IMR-90 (cell line): Measurements from ENCODE around the gene SORCS1. TPM values are rescaled to one million over a fixed set of nuclear protein-coding genes. Genes with fewer than 3 reads are reported as not detected.

Experiments used
- ATAC-seq: fragments of 200-7000 bp; cut with Tn5 transposase; 2 replicates; pipeline ENCODE4 v1.9.1; 2020; ENCODE audit warnings: low read depth, mild to moderate bottlenecking, moderate library complexity
- BruUV-seq: library from RNA; stranded (reverse); fragments of 400-500 nt; replicated peaks from 2 replicates; lab custom pipeline; 2021; lab: Mats Ljungman, UMichigan
- CTCF ChIA-PET: fragments of 300-600 bp; formaldehyde crosslinking; extraction: SDS; loops from one replicate; lab custom pipeline; 2021; ENCODE audit warnings: antibody characterized with exemption; lab: Yijun Ruan, JAX
- POLR2A ChIA-PET: fragments of 300-600 bp; sonication (Branson Sonifier 250); formaldehyde crosslinking; loops from one replicate; lab custom pipeline; 2022; ENCODE audit warnings: antibody characterized with exemption; ENCODE audit not compliant: unreplicated experiment; lab: Charles Lee
- DNase-seq: peaks from one replicate; pipeline ENCODE4 v3.0.0; 2013
- H2AFZ ChIP-seq: replicated peaks from 2 replicates; pipeline ENCODE3; 2013; ENCODE audit warnings: low read length, mild to moderate bottlenecking; ENCODE audit not compliant: poor library complexity
- H2AK5ac ChIP-seq: 2 replicates; pipeline ENCODE4 v1.6.1; 2013; ENCODE audit warnings: low read depth, low read length, inconsistent platforms
- H2AK9ac ChIP-seq: replicated peaks from 2 replicates; pipeline ENCODE3; 2013; ENCODE audit warnings: mild to moderate bottlenecking, low read depth, low read length, moderate library complexity; ENCODE audit not compliant: poor library complexity
- H2BK120ac ChIP-seq: 2 replicates; pipeline ENCODE4 v1.6.1; 2013; ENCODE audit warnings: low read depth, low read length, inconsistent platforms
- H2BK15ac ChIP-seq: 3 replicates; pipeline ENCODE4 v1.6.1; 2013; ENCODE audit warnings: low read depth, low read length, inconsistent platforms
- H2BK20ac ChIP-seq: 2 replicates; pipeline ENCODE4 v1.6.1; 2013; ENCODE audit warnings: low read depth, mild to moderate bottlenecking, inconsistent platforms, low read length, moderate library complexity
- H2BK5ac ChIP-seq: 2 replicates; pipeline ENCODE4 v1.6.1; 2013; ENCODE audit warnings: mild to moderate bottlenecking, low read depth, low read length, inconsistent platforms; ENCODE audit not compliant: poor library complexity, severe bottlenecking
- H3K14ac ChIP-seq: replicated peaks from 2 replicates; pipeline ENCODE4 v1.6.1; 2013; ENCODE audit warnings: low read depth, low read length, inconsistent platforms
- H3K18ac ChIP-seq: 2 replicates; pipeline ENCODE4 v1.6.1; 2013; ENCODE audit warnings: low read depth, low read length, control low read depth
- H3K23ac ChIP-seq: 2 replicates; pipeline ENCODE4 v1.6.1; 2013; ENCODE audit warnings: low read depth, low read length, inconsistent platforms
- H3K27ac ChIP-seq: 2 replicates; pipeline ENCODE4 v1.5.1; 2013; ENCODE audit warnings: mild to moderate bottlenecking, control low read depth, low read length; ENCODE audit not compliant: insufficient read depth
- H3K27me3 ChIP-seq: 2 replicates; pipeline ENCODE4 v1.6.1; 2013; ENCODE audit warnings: low read length; ENCODE audit not compliant: control insufficient read depth, insufficient read depth
- H3K36me3 ChIP-seq: 2 replicates; pipeline ENCODE4 v1.6.1; 2013; ENCODE audit warnings: low read length, mixed read lengths; ENCODE audit not compliant: control insufficient read depth, insufficient read depth
- H3K4ac ChIP-seq: 2 replicates; pipeline ENCODE4 v1.6.1; 2013; ENCODE audit warnings: low read depth, low read length, inconsistent platforms
- H3K4me1 ChIP-seq: 2 replicates; pipeline ENCODE4 v1.6.1; 2013; ENCODE audit warnings: low read length, mixed read lengths; ENCODE audit not compliant: control insufficient read depth, insufficient read depth
- H3K4me2 ChIP-seq: 2 replicates; pipeline ENCODE4 v1.6.1; 2013; ENCODE audit warnings: low read depth, mild to moderate bottlenecking, control low read depth, low read length, moderate library complexity
- H3K4me3 ChIP-seq: 2 replicates; pipeline ENCODE4 v1.5.1; 2013; ENCODE audit warnings: low read depth, mild to moderate bottlenecking, control low read depth, low read length, moderate library complexity; ENCODE audit not compliant: insufficient read depth
- H3K56ac ChIP-seq: 2 replicates; pipeline ENCODE4 v1.6.1; 2013; ENCODE audit warnings: low read length, inconsistent platforms; ENCODE audit not compliant: insufficient read depth; ENCODE audit errors: extremely low read depth
- H3K79me1 ChIP-seq, 2 experiments: 2 replicates each; pipeline ENCODE4 v1.6.1; 2013; ENCODE audit warnings: low read length in 2 of 2, inconsistent platforms in 1 of 2, low read depth in 1 of 2
- H3K9ac ChIP-seq: 2 replicates; pipeline ENCODE4 v1.6.1; 2013; ENCODE audit warnings: low read depth, low read length, control low read depth
- H3K9me1 ChIP-seq: 2 replicates; pipeline ENCODE4 v1.6.1; 2013; ENCODE audit warnings: low read length, inconsistent platforms; ENCODE audit not compliant: insufficient read depth
- H3K9me3 ChIP-seq: 2 replicates; pipeline ENCODE4 v1.6.1; 2013; ENCODE audit warnings: low read length; ENCODE audit not compliant: control insufficient read depth, insufficient read depth
- H4K20me1 ChIP-seq: 2 replicates; pipeline ENCODE4 v1.6.1; 2013; ENCODE audit warnings: low read length, inconsistent platforms; ENCODE audit not compliant: insufficient read depth
- H4K5ac ChIP-seq: 2 replicates; pipeline ENCODE4 v1.6.1; 2013; ENCODE audit warnings: mild to moderate bottlenecking, low read depth, low read length, control low read depth
- H4K8ac ChIP-seq, 2 experiments: 2 replicates each; pipeline ENCODE4 v1.6.1; 2013; ENCODE audit warnings: low read depth in 2 of 2, low read length in 2 of 2, control low read depth in 1 of 2, inconsistent platforms in 1 of 2
- H4K91ac ChIP-seq: 2 replicates; pipeline ENCODE4 v1.6.1; 2013; ENCODE audit warnings: low read depth, low read length, inconsistent platforms; ENCODE audit not compliant: insufficient read depth
- BHLHE40 ChIP-seq: fragments of 150-350 bp; IDR thresholded peaks from 2 replicates; pipeline ENCODE4 v1.6.1; 2016; ENCODE audit warnings: mild to moderate bottlenecking, low read depth, low read length
- CEBPB ChIP-seq: IDR thresholded peaks from 2 replicates; pipeline ENCODE4 v1.6.1; 2012; ENCODE audit warnings: low read depth, low read length, improper control_type of control experiment
- CHD1 ChIP-seq: IDR thresholded peaks from 2 replicates; pipeline ENCODE4 v1.6.1; 2012; ENCODE audit warnings: low read depth, low read length, improper control_type of control experiment
- FOS ChIP-seq: fragments of 150-350 bp; IDR thresholded peaks from 2 replicates; pipeline ENCODE4 v1.6.1; 2016; ENCODE audit warnings: low read depth, low read length
- MAFK ChIP-seq: IDR thresholded peaks from 2 replicates; pipeline ENCODE4 v1.6.1; 2012; ENCODE audit warnings: low read depth, low read length, improper control_type of control experiment
- MAZ ChIP-seq: IDR thresholded peaks from 2 replicates; pipeline ENCODE4 v1.6.1; 2012; ENCODE audit warnings: low read depth, mild to moderate bottlenecking, low read length, improper control_type of control experiment, moderate library complexity, borderline replicate concordance
- NFE2L2 ChIP-seq: fragments of 150-350 bp; IDR thresholded peaks from 2 replicates; pipeline ENCODE4 v1.6.1; 2016; ENCODE audit warnings: low read depth, mild to moderate bottlenecking, low read length
- POLR2A ChIP-seq: IDR thresholded peaks from 2 replicates; pipeline ENCODE4 v1.6.1; 2012; ENCODE audit warnings: mild to moderate bottlenecking, low read depth, low read length
- RAD21 ChIP-seq: IDR thresholded peaks from 2 replicates; pipeline ENCODE4 v1.6.1; 2012; ENCODE audit warnings: low read length, improper control_type of control experiment
- RCOR1 ChIP-seq: IDR thresholded peaks from 2 replicates; pipeline ENCODE4 v1.6.1; 2012; ENCODE audit warnings: mild to moderate bottlenecking, low read length, improper control_type of control experiment; ENCODE audit not compliant: insufficient replicate concordance
- RFX5 ChIP-seq: IDR thresholded peaks from 2 replicates; pipeline ENCODE4 v1.8.0; 2012; ENCODE audit warnings: low read depth, mild to moderate bottlenecking, low read length, moderate library complexity
- SMC3 ChIP-seq: fragments of 150-350 bp; IDR thresholded peaks from 2 replicates; pipeline ENCODE4 v1.6.1; 2016; ENCODE audit warnings: low read depth, mild to moderate bottlenecking, antibody characterized with exemption, low read length, moderate library complexity
- WGBS, 2 experiments: methylation state at CpG; one replicate each; pipeline versions ENCODE4 v1.1.5 to v1.1.7; 2013; ENCODE audit warnings: missing lambda C conversion rate in 2 of 2; ENCODE audit not compliant: insufficient read length in 1 of 2; ENCODE audit errors: extremely low coverage in 2 of 2; 5-methylcytosine and 5-hydroxymethylcytosine counted together
- dilution Hi-C: fragments of 300-500 bp; cut with HindIII; formaldehyde crosslinking; loops from one replicate; pipeline ENCODE4 v1.14.3; 2018; ENCODE audit warnings: low sequenced_read_pairs; ENCODE audit not compliant: unreplicated experiment
- in situ Hi-C: fragments of 300-500 bp; cut with MboI; formaldehyde crosslinking; loops from 3 replicates; pipeline ENCODE4 v1.14.3; 2019; ENCODE audit warnings: low sequenced_read_pairs, inconsistent platforms, mixed read lengths
- intact Hi-C: fragments of 100-400 bp; cut with micrococcal nuclease; formaldehyde crosslinking; loops from 2 replicates; pipeline ENCODE4 v1.10.0; 2022
- polyA plus RNA-seq, 3 experiments: library from polyadenylated mRNA; depleted of rRNA; stranded (reverse); fragments of >200 nt; gene quantifications; 2 replicates each; pipeline ENCODE4 v1.2.3, GENCODE V29; 2012; ENCODE audit warnings: low replicate concordance in 1 of 3
- total RNA-seq: library from RNA; depleted of rRNA; stranded (reverse); fragments of >200 nt; gene quantifications from 2 replicates; pipeline ENCODE4 v1.2.3, GENCODE V29; 2012
- TF ChIP-seq, protein P1 (sequence below): conservative IDR thresholded peaks from 2 replicates; pipeline ENCODE4 v1.5.1; 2012; ENCODE audit warnings: mild to moderate bottlenecking, low read depth, low read length, improper control_type of control experiment
- TF ChIP-seq, protein P2 (sequence below): fragments of 150-350 bp; IDR thresholded peaks from 2 replicates; pipeline ENCODE4 v1.6.1; 2017; ENCODE audit warnings: mild to moderate bottlenecking, antibody characterized with exemption, low read length, low read depth
- TF ChIP-seq, protein P3 (sequence below): fragments of 150-350 bp; IDR thresholded peaks from 2 replicates; pipeline ENCODE4 v1.6.1; 2016; ENCODE audit warnings: low read depth, mild to moderate bottlenecking, low read length, moderate library complexity, borderline replicate concordance

The SORCS1 gene
- total and polyA plus RNA-seq, 2 of the 4 experiments (the other 2 are of a cell fraction) = under 0.01 TPM; not detected in 1

DNA sequence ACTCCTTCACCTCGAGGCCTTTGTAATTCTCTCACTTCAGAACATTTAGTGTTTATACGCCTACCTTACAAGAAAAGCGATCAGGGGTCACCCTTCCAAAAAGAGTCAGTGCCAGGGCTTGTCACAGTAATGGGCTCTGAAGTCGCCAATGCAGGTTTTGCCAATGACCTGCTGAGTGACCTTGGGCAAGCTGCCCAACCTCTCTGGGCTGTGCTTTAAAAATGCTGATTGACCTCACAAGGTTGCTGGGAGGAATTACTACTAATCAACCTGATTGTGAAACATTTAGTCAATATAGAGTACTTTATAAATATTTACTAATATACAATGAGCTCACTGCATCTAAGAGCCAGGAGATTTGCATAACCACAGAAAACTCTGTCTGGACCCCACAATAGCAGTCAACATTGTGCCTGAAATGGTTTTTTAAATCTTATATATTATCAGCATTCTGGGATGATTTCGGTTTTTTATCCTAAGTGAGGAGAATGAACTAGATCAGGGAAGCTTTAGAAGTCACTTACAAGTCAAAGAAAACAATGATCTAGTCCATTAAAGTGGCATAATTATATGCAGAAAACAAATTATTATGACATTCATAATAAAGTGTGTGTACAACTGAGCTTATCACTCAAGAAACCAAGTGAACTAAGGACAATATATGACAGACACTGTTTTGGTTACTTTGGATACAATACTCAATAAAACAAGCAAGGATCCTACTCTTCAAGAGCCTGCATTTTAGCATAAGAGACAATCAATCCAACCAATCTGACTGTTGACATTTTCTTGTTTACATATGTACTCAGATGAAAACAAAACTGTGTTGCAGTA lies 290.5 kb downstream of the SORCS1 start:
- dilution Hi-C loops = no loop called here
- CTCF ChIA-PET = no interaction called here
- no peak for DNase-seq
- no peak overlapping the region for H3K14ac ChIP-seq
- ATAC-seq = no peak
- no peak overlapping the region for H2BK20ac ChIP-seq
- H3K4me2 ChIP-seq = no peak overlapping the region
- no peaks in the 10 kb centered on the region for H3K9me1 ChIP-seq
- no peaks in the 10 kb centered on the region for H4K20me1 ChIP-seq
- H3K27me3 ChIP-seq = no peaks in the 10 kb centered on the region
- no peak overlapping the region for H3K56ac ChIP-seq
- POLR2A ChIA-PET = no interaction called here
- intact Hi-C loops = no loop called here
- no peak overlapping the region for H2AFZ ChIP-seq
- H4K5ac ChIP-seq = no peak overlapping the region
- H2AK5ac ChIP-seq = no peak overlapping the region
- H2AK9ac ChIP-seq = no peak overlapping the region
- WGBS, 2 experiments = 20% methylated on average over 1 of the region's 5 CpGs; no CpG with 5 or more reads in 1 of the 2 experiments
- H3K4ac ChIP-seq = no peak overlapping the region
- no peak overlapping the region for H2BK120ac ChIP-seq
- no TSS peak for BruUV-seq
- H3K79me1 ChIP-seq = no peaks in the 10 kb centered on the region
- in situ Hi-C loops = no loop called here
- no peaks in the 10 kb centered on the region for H3K36me3 ChIP-seq
- no peak overlapping the region for H3K23ac ChIP-seq
- H3K27ac ChIP-seq = no peak overlapping the region
- H3K9ac ChIP-seq = no peak overlapping the region
- no peak overlapping the region for H3K4me3 ChIP-seq
- H4K8ac ChIP-seq = no peak overlapping the region
- no peak overlapping the region for H4K91ac ChIP-seq
- H2BK5ac ChIP-seq = no peak overlapping the region
- no peak overlapping the region for H2BK15ac ChIP-seq
- no peak overlapping the region for H3K18ac ChIP-seq
- no peaks in the 10 kb centered on the region for H3K4me1 ChIP-seq
- H3K9me3 ChIP-seq = peaks cover 5% of the 10 kb centered on the region; the same call in 1 of the 2 replicates
- TF ChIP-seq RFX5 = no peak
- TF ChIP-seq RCOR1 = no peak
- TF ChIP-seq CEBPB = no peak
- no peak for TF ChIP-seq NFE2L2
- TF ChIP-seq RAD21 = no peak
- no peak for TF ChIP-seq FOS
- no peak for TF ChIP-seq POLR2A
- no peak for TF ChIP-seq BHLHE40
- no peak for TF ChIP-seq SMC3
- TF ChIP-seq MAFK = no peak
- TF ChIP-seq, protein P1, sequence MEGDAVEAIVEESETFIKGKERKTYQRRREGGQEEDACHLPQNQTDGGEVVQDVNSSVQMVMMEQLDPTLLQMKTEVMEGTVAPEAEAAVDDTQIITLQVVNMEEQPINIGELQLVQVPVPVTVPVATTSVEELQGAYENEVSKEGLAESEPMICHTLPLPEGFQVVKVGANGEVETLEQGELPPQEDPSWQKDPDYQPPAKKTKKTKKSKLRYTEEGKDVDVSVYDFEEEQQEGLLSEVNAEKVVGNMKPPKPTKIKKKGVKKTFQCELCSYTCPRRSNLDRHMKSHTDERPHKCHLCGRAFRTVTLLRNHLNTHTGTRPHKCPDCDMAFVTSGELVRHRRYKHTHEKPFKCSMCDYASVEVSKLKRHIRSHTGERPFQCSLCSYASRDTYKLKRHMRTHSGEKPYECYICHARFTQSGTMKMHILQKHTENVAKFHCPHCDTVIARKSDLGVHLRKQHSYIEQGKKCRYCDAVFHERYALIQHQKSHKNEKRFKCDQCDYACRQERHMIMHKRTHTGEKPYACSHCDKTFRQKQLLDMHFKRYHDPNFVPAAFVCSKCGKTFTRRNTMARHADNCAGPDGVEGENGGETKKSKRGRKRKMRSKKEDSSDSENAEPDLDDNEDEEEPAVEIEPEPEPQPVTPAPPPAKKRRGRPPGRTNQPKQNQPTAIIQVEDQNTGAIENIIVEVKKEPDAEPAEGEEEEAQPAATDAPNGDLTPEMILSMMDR = no peak
- no peak for TF ChIP-seq CHD1
- TF ChIP-seq MAZ = no peak
- TF ChIP-seq, protein P2, sequence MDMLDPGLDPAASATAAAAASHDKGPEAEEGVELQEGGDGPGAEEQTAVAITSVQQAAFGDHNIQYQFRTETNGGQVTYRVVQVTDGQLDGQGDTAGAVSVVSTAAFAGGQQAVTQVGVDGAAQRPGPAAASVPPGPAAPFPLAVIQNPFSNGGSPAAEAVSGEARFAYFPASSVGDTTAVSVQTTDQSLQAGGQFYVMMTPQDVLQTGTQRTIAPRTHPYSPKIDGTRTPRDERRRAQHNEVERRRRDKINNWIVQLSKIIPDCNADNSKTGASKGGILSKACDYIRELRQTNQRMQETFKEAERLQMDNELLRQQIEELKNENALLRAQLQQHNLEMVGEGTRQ = no peak
- TF ChIP-seq, protein P3, sequence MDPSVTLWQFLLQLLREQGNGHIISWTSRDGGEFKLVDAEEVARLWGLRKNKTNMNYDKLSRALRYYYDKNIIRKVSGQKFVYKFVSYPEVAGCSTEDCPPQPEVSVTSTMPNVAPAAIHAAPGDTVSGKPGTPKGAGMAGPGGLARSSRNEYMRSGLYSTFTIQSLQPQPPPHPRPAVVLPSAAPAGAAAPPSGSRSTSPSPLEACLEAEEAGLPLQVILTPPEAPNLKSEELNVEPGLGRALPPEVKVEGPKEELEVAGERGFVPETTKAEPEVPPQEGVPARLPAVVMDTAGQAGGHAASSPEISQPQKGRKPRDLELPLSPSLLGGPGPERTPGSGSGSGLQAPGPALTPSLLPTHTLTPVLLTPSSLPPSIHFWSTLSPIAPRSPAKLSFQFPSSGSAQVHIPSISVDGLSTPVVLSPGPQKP = no peak
